Activated T-helper 9 cell treated with anti-CD3 and anti-CD28 coated beads, Interleukin-2, amount 50 U/mL, for 16 hours (primary cell): Measurements from ENCODE around the gene GADL1.

Source experiments
- DNase-seq: peaks from one replicate; pipeline ENCODE4 v3.0.0-alpha.2; 2020; ENCODE audit warnings: low read depth

Gene GADL1

GRCh38 chr3:30676424-30677346, 217.8 kb downstream of the GADL1 start:
- no peak for DNase-seq
